CD4-positive, alpha-beta T cell treated with Interleukin-4 for 1 hour (primary cell): ENCODE results near the gene SLC4A4.
"Not testable (repeated sequence)": the region's sequence is repeated elsewhere in the genome, so short reads cannot be mapped to it uniquely, and the experiment has no call there.

Experiments used
- DNase-seq, 2 donors: peaks; one replicate each; pipeline ENCODE4 v3.0.0-alpha.2; 2020 to 2022

Gene SLC4A4

DNA sequence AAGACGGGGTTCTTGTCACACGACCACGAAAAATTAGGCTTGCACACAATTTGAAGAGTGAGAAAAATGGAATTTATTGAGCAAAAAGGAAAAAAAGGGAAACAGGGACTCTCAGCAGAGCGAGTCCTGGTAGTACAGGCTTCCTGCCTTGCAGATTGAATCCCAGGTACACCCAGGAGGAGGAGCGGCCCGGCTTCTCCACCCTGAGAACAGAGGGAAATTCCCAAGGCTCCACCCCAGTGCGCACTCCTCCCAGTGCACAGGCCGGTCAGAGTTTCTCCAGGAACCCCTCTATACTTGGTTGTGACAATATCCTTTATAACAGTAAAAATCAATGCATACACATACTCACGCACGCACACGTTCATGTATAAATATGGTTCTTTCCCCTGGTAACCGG, 22.0 kb downstream of the SLC4A4 start:
- DNase-seq, result no peak

DNA sequence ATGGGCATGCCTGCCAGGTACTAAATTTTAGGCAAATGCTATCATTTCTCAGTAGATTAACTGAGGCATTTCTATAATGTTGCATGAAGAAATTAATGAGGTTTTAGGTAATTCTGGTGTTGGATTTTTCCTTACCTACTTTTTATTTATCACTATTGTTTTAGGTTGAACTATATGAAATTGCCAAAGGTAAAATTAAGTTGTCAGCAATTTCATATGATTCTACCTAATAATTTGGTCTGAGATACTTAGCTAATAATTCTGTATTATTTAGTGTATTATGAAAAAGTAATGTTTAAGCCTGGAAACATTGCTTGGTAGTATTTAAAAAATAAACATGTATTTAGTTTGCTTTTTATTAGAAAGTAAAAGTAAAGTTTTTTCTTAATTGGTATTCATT, 22.7 kb downstream of the SLC4A4 start:
- DNase-seq, result no peak

DNA sequence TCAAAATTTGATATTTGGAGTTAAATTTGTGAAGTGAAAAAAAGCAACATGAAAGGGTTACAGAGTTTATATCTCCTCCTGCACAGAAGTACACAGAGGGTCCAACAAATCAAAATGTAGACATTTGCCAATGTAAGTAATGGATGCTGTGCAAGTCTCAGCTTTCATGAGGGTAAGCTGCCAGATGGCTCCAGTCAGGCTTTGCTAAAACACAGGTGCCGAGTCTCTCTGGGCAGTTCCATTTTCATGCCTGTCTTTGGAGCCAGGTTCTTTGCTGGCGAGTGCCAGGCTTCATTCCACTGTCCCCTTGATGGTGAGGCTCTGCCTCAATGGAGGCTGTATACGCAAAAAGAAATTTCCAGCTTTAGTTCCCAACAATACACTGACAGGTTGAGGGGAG, 27.9 kb downstream of the SLC4A4 start:
- no peak for DNase-seq

DNA sequence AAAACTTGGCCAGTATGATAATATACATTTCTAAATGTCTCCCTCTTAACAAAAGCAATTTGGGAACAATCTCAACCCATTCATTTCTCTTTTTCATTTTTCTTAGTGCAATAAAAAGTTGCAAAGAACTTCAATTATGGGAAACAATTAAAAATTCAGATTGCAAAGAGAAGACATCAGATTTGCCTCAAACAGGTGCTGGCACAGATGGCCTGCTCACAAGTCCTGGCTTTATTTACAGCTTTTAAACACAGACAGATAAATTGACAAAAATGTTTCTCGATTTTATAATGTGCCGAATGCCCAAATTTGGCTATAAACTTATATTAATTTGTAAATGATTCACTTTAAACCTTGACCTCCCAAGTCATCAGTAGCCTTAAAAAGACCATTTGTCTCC, 28.7 kb downstream of the SLC4A4 start:
- no peak for DNase-seq

DNA sequence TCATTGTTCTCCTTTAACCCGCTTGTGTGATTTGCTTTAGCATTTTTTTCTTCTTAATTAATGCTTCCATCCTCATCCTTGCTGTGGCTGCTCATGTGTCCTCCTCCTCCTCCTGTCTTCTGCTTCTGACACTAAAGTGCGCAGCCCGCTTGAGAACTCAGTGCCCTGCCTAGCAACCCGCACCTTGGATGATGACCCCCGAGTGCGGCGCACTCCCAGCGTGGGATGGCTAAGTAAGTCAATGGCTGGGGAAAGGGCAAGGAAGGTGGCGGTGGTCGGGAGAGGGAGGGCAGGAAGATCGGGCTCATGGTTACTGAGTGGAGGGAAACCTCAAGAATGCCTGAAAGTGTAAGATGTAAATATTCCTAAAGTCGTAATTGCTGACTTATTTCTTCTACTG, 30.1 kb downstream of the SLC4A4 start:
- DNase-seq, result no peak

DNA sequence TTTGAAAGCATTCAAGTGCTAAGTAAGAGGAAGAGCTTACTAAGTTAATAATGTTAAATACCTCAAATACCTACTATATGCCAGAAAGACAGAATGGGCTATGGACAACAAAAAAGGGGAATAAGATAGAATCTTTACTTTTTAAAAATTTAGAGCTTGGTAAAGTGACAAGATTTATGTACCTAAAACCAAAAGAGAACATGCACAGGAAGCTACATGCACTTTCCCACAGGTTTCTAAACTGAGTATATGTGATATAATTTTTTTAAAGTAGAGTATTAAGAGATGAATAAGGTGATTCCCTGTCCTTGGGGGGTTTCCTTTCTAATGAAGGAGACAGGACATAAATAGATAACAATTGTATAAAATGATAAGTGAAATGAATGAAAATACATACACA, 30.7 kb downstream of the SLC4A4 start:
- no peak for DNase-seq

DNA sequence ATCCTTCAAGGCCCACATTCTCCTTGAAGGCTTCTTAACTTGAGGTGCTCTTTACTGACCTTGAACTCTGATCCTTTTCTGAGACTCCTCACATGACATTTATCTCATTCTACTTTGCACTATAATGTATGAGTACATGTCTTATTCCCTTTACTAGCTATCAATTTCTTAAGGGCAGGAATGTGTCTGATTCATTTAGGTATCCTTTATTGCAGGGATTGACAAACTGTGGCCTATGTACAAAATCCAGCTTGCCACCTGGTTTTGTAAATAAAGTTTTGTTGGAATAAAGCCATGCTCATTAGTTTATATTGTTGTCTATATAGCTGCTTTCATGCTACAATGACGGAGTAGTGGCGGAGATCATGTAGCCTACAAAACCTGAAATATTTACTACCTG, 36.7 kb downstream of the SLC4A4 start:
- DNase-seq, result no peak

DNA sequence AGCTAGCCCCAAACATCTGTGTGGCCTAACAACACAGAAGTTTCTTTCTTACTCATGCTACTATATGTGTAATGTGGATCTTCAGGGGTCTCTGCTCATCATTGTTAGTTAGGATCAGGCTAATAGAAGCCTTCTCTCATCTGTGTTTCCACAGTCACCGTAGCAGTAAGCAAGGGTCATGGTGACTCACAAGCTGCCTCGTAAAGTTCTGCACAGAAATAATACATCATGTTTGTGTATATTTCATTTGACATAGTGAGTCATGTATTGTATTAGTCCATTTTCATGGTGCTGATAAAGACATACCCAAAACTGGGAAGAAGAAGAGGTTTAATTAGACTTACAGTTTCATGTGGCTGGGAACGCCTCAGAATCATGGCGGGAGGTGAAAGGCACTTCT, 38.7 kb downstream of the SLC4A4 start:
- DNase-seq, result no peak

DNA sequence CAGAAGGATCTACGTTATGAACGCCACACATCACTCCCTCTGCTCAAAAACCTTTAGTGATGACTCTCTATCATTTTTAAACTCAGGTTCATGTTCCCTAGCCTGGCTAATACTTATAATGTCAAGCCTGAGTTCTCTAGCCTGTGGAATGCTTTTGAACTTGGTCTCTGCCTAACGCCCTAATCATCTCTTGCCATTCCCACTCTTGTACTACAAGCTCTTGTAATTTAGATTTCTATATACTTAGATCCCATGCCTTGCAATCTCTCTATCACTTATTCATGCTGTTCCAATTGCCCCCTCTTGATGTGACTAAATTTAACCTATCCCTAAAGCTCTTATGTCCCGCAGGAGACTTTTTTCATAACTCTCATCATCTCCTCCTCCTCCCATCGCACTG, 40.3 kb downstream of the SLC4A4 start:
- no peak for DNase-seq

DNA sequence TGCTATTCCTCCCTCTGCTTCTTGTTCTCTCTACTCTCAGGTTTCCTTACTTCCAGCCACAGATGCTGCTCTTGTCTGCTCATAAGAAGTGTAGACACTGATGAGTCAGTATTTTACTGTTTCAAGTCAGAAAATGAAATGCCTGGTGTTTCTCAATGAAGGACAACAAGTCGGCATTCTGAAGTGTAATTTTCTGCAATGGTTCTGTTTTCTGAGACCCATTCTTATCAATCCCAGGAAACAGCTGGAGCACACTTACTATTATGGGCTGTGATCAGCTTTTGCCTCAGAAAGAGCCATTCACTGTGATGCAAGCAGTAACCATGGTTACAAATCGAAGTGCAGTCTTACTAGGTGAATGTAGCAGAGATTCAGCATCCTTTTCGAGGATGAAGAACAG, 42.0 kb downstream of the SLC4A4 start:
- DNase-seq, result no peak

DNA sequence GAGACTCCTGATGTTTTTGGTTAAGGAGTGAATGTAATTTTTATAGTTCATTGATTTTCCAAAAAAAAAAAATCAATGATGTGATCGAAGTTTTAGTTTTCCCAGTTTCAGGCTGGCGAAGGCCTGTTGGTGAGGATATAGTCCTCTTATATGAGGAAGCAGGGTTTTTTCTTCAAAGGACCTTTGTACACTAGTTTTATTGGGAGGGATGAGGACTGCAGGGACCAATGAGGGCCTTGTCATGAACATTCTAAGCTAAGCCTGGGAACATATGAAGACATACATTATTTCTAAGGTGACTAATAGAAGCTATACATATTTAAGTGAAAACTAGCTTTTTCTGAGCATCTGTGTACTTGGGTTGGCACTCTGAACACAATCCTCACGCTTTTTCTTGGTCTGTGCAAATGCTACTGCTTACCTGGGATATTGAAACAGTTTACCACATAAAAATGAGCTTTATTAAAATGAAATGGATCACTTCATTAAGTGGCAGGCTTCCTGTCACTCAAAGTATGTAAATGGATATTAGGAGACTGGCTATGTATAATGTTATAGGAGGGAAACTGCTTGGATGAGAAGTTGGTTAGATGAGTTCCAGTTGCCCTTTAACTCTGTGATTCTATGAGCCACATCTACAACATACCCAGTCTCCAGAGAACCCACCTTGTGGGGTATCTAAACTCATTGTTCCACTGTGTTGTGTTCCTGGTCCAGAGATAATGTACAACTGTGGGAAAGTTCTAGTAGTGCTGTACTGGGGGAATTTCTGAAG, 43.5 kb downstream of the SLC4A4 start:
- no peak for DNase-seq

DNA sequence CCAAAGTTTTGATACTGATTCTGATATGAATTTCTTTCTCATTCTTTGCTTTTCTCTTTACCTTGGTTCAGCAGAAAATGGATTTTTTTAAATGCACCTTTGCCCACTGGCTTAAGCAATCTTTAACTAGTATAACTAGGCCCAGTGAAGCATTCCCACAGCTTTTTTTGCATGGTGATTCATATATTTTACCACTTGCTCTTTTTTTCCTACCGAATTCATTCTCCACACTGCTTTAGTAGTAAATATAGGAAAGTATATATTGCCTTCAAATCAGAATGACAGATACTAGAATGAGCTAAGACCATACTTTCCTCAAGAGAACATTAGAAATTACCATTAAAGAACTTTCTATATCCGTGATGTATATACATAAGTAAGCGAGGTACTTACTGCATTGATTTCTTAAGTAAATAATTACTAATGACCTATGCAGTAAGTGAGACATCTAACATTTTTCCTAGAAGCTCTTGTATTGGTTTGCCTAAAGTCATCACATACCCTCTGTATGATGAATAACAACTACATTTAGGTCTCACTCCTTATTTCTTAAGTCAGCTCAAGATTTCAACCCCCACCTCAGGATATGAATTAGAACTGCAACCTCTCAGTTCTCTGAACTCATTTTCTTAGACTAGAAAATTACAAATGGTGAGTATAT, 44.2 kb downstream of the SLC4A4 start:
- DNase-seq, result no peak

DNA sequence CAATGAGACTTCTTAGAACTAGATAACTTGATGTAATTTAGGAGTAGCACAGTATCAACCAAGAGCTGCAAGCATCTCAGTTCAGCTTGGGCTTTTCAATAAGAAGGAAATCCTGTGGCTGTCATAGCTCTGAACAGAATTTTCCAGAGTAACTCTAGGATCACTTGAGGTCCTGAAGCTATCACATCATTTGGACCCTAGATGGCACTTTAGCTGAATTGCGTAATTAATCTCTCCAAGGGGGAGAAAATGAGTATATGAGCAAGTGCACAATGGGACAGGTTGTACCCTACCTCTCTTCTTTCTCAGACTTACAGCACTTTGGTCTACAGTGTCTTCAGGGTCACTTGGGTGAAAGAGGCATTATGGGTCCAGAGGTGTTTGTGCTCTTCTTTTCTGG, 45.2 kb downstream of the SLC4A4 start:
- no peak for DNase-seq

DNA sequence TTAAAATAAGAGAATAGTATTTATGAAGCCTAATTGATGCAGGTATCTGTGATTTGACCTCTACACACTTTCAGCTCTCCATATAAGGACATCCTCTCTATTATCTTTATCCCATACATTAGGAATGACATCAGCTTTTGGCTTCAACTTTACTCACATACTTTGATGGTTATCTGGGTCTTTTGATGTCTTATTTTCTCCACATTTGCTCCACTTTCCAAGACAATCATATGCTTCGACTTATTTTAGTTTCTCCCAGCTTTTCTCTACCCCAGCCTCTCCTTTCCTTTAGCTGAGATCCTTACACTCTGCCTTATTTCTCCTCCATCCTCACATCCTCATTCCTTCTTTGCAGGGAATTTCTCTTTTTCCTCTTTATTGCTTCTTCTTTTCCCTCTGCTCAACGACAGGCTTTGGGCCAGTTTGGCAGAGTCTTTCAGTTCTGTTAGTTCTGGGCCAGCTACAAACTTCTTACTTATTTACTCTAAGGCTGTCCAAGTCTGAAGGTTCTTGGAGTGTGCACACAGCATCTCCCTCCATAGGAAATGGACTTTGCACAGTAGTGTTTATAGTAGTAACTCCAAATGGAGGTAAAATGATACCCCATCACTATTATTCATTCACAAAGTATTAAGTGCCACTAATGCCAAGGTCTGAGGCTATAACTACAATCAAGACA, 50.5 kb downstream of the SLC4A4 start:
- no peak for DNase-seq

DNA sequence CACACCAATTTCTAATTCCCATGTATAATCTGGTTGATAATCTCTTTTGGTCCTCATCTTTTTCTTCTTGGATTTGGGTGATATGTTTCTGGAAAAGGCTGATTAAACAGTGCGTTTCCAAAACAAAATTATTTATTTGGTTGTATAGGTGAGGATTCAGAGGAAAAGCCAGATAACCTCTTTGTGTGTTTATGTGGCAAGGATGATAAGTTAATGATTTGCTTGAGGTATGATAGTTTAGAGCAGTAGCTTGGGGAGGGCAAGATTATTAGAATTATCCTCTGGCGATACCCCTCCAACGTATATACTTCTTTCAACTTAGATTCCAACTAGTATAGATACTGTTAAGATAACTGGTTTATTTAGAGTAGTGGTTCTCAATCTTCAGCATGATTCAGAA, 53.3 kb downstream of the SLC4A4 start:
- no peak for DNase-seq

DNA sequence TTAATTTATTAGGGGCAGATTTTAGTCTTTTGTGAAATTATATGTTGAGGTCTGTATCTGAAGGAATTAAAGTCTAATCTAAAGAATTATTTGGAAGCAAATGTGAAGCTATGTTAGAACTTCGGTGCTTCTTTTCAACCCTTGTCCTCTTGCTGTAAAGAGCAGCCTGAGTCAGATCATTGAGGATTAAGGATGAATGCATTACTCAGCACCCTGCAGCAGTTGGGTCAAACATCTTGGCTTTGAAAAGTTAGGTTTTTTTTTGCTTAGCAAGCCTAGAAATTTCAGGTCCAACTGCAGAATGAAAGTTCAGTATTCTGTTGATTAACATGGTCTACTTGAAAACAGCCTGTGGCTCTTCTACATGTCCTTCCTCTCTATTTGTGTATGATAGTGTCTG, 57.6 kb downstream of the SLC4A4 start:
- DNase-seq, result no peak

DNA sequence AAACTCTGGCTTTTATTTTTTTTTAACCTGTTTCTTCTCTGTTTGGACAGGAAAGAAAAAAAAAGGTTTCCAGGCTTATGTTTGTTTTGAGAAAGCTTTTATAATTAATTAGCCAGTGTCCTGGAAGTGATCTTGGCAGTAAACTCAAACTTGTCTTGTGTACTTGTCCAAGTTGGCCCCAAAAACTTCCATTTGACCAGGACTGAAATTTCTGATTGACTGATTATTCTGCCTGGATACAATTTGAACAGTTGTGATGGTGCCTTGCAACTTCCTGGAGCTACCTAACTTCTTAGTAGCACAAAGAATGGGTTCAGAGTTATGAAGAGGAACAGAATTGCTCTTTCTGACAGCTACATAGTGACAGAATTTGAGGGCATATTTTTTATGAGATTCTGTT, 62.0 kb downstream of the SLC4A4 start:
- no peak for DNase-seq

DNA sequence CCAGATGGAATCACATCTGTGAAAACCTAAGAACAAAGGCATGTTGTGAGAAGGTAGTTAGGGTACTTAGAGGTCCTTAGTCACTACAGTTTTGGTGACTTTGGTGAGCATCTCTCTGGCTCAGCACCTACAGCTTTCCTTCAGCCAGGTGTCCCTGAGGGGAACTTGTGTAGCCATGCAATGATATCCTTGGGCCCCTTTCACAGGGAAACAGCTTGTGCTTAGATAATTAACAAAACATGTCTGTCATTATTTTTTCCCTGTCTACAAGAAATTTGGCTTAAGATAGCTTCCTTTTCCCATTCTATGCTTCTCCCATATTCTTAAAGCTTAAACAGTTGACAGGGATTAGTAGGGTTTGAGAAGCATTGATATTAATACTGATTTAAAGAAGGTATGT, 63.8 kb downstream of the SLC4A4 start:
- DNase-seq, result no peak

DNA sequence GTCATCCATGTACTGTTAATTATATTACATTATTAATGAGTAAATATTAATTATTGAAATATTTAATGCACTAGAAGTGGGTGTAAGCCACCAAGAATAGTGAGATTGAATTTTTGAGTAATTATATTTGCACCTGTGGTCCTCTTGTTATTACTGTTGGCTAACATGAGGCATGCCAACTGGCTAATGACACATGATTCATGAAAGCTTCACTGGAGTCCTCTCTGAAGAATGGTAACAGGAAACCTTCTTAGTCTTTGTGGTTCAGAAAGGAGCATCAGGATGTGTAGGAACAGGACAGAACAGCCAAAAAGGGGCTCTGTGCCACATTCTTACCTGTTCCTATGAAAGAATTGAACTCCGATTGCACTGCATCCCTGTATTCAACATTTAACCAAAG, 65.2 kb downstream of the SLC4A4 start:
- DNase-seq, result no peak

DNA sequence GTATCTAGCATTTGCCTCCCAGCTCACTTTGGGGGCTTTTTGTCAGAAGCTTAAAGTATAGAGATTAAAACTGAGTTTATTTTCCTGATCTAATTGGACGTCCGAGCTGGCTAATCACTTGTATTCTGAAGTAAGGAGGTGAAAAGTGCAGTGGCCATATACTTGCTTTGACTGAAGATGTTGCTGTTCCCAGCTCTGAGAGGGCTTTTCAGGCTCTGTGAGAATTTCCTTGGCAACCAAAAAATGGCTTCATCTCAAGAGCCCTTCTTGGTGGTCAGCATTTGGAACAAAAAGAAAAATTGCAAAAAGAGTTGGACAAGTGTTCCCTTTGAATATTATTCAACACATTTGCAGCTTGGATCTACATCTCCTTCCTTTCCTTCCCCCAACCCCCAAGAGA, 67.0 kb downstream of the SLC4A4 start:
- DNase-seq, result no peak

DNA sequence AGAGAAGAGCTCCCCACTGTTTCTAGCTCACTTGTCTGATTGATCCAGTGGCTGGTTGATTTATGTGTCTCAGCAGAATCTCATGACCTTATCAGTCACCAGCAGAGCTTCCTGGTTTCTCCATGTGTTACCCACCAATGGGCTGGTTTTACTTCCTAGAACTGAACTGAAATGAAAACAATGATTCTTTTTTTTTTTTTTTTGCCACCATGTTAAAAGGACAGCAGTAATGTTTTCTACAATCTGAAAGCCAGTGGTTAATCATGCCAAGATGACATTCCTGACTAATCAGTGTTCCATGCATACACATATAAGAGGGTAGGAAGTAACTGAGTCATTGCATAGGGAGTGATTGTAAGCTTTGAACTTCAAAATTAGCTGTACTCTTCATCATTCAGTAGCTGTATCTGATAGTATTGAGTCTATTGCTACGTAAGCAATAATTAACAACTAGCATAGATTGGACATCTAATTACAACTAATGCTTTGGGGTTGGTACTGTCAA, 67.7 kb downstream of the SLC4A4 start:
- DNase-seq, result no peak

DNA sequence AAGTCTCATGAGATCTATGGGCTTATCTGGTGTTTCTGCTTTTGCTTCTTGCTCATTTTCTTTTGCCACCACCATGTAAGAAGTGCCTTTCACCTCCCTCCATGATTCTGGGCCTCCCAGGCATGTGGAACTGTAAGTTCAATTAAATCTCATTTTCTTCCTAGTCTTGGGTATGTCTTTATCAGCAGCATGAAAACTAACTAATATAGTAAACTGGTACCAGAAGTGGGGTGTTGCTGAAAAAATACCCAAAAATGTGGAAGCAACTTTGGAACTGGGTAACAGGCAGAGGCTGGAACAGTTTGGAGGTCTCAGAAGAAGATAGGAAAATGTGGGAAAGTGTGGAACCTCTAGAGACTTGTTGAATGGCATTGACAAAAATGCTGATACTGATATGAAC, 70.1 kb downstream of the SLC4A4 start:
- not testable (repeated sequence) for DNase-seq

DNA sequence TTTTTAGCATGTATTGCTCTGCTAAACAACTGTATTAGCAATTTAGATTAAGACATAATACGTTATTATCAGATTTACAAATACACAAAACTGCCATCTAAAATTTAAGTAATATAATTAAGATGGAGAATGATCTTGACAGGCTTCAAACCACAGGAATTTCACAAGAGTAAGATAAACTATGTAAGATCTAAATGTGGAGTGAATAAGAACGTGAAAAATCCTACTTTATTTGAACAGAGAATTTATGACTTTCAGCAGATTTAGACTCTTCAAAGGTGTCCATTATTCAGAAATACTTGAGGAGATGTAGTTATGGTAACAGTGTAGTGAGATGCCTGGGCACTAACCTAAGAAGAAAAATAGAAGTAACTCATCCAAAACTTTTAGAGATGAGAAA, 73.2 kb downstream of the SLC4A4 start:
- DNase-seq, result no peak

DNA sequence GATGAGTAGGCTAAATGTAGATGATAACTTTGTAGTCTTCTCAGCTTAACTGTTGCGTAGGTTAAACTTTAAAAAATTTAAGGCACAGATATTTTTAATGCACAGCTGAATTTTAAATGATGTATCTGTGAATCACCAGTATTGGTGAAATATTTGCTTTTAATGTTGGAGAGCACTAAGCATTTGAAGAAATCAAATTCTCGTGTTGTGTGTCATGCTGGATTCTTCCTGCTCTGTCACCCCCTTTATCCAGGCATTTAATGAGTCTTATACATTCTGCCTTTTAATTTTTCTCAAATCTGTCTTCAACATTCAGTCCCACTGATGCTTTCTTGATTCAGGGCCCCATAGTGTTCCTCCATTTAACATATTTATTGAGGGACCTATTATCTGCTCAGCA, 76.7 kb downstream of the SLC4A4 start:
- DNase-seq, result no peak
